GM19023 (cell line): ENCODE results near the gene APOL1.
"Not testable (repeated sequence)": the region's sequence is repeated elsewhere in the genome, so short reads cannot be mapped to it uniquely, and the experiment has no call there.

Experiments
- ATAC-seq: cut with Tn5 transposase; IDR thresholded peaks from one replicate; pipeline ENCODE4 v1.9.1; 2021; ENCODE audit warnings: mild to moderate bottlenecking, moderate library complexity; ENCODE audit not compliant: unreplicated experiment

APOL1 gene

GRCh38 chr22:36224245-36224644 is 28.7 kb upstream of the APOL1 start:
- no peak for ATAC-seq

GRCh38 chr22:36225333-36225922 is 27.5 kb upstream of the APOL1 start:
- no peak for ATAC-seq

- no peak for ATAC-seq
Observed at GRCh38 chr22:36226189-36226588, 26.7 kb upstream of the APOL1 start.

- no peak for ATAC-seq
Observed at GRCh38 chr22:36227396-36227795, 25.5 kb upstream of the APOL1 start.

GRCh38 chr22:36227806-36228205 is 25.1 kb upstream of the APOL1 start:
- no peak for ATAC-seq

GRCh38 chr22:36228369-36228768 is 24.6 kb upstream of the APOL1 start:
- ATAC-seq = not testable (repeated sequence)

GRCh38 chr22:36228944-36229343 is 24.0 kb upstream of the APOL1 start:
- no peak for ATAC-seq

GRCh38 chr22:36229649-36230048 is 23.3 kb upstream of the APOL1 start:
- not testable (repeated sequence) for ATAC-seq

GRCh38 chr22:36231051-36231450 is 21.9 kb upstream of the APOL1 start:
- ATAC-seq = not testable (repeated sequence)

- no peak for ATAC-seq
Observed at GRCh38 chr22:36232715-36233401, 20.1 kb upstream of the APOL1 start.

- ATAC-seq = no peak
Observed at GRCh38 chr22:36233796-36234195, 19.1 kb upstream of the APOL1 start.

GRCh38 chr22:36234213-36234612 is 18.7 kb upstream of the APOL1 start:
- no peak for ATAC-seq

- ATAC-seq = no peak
Observed at GRCh38 chr22:36234919-36235318, 18.0 kb upstream of the APOL1 start.

- no peak for ATAC-seq
Observed at GRCh38 chr22:36235585-36235984, 17.3 kb upstream of the APOL1 start.

GRCh38 chr22:36236388-36237319 is 16.3 kb upstream of the APOL1 start:
- no peak for ATAC-seq

- no peak for ATAC-seq
Observed at GRCh38 chr22:36237462-36238372, 15.2 kb upstream of the APOL1 start.

- ATAC-seq = peak; percentile 7
Observed at GRCh38 chr22:36238373-36239149, 14.4 kb upstream of the APOL1 start.

- peak; percentile 15 for ATAC-seq
Observed at GRCh38 chr22:36239150-36239400, 13.9 kb upstream of the APOL1 start.

GRCh38 chr22:36239401-36240171 is 13.3 kb upstream of the APOL1 start, which contains the start of gene APOL2:
Gene APOL2 (minus strand): TSS chr22:36239527. CDS start chr22:36233162, 6,365 bp downstream.
- peak; percentile 92 for ATAC-seq
